ENCODE data around the gene SYNPO2.

SYNPO2 gene

DNA sequence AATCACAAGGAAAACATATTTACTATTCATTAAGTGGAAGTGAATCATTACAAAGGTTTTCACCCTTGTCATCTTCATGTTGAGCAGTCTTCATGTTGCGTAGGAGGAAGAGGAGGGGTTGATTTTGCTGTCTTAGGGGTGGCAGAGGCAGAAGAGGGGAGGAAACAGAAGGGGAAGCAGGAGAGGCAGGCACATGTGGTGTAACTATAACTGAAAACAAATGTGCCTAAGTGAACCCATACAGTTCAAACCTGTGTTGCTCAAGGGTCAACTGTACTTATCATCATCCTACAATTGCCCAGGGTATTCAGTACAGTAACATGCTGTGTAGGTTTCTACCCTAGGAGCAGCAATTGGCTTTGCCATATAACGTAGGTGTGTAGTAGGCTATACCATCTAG is 47.2 kb downstream of the SYNPO2 start:
- no peak for DNase-seq (ENCODE audit: low read depth in 1 of 2, low spot score in 1 of 2)

DNA sequence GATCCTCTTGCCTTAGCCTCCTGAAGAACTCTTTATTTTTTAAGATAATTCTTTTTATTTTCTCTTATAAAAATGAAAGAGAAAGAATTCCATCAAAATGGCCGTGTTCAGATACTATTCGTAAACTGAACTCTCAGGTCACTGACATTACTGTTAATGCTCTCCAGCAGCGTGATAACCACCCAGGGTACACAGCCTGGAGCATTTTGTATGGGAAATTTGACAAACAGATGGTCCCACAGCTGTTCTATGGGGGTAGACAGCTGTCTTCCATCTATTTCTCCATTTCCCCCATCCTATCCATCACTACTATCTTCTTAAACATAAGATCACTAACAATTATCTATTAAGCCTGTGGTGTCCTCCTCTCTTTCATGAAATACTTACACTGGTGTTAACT is 47.8 kb downstream of the SYNPO2 start:
- no peak for DNase-seq (ENCODE audit: low read depth in 1 of 2, low spot score in 1 of 2)

DNA sequence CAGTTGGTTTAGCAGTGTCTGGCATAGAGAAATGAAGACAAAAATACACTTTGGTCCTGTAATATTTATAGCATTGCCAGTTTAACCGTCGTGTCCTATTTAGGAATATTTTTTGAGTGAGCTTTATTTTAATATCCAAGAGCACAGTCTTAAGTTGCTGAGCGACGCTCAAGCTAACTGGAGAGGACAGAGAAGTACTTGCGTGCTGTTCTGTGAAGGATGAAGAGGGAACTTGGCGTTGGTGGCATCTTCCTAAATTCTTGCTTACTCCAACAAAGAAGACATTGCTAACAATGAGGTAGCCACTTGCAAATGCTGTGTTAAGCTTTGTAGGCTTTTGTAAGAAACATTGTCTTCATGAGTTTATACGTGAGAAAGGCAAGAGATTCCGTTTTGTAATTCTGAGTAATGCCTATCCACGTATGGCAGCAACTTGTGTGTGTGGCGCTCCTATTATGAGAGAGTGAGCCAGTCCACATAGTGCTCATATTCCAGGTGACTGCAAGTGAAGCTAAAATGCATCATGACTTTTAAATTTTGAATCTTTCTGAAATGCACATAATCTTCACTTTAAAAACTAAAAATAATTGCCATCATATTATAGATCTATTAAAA is 50.6 kb downstream of the SYNPO2 start:
- DNase-seq (ENCODE audit: low read depth in 1 of 2, low spot score in 1 of 2): no peak

DNA sequence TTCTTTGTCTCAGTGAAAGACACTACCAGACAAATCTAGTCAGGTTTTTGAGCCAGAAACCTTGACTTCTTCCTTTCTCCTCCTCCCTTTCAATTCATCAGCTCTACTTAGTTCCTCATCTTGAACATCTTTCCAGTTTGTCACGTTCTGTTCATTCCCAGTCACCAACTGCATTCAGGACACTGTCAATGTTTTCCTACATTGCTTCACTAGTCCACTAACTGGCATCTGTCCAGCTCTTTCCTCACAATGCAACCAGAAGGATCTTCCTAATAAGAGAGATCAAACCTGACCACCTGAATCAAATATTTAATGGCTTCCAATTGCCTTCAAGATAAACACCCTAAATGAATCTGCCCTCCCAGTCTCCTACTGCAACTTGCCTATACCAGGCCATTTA is 52.5 kb downstream of the SYNPO2 start:
- no peak for DNase-seq (ENCODE audit: low read depth in 1 of 2, low spot score in 1 of 2)

DNA sequence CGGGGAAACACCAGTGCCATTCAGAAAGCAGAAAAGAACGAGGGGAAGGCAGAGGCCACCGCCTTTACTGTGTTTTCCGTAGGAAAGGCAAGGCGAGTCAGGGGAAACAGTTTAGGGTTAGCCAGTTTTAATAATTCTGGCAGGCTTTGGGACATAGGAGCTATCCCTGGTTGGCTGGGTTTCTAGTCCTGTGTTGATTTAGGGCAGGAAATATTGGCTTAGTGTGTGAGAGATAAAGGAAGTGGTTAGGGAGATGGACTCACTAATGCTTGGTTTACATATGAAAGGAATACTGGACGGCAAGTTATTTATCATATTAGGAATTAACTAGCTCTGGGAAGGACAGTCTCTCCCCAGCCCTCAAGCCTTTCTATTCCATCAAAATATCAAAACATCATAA is 53.1 kb downstream of the SYNPO2 start:
- no peak for DNase-seq (ENCODE audit: low read depth in 1 of 2, low spot score in 1 of 2)

DNA sequence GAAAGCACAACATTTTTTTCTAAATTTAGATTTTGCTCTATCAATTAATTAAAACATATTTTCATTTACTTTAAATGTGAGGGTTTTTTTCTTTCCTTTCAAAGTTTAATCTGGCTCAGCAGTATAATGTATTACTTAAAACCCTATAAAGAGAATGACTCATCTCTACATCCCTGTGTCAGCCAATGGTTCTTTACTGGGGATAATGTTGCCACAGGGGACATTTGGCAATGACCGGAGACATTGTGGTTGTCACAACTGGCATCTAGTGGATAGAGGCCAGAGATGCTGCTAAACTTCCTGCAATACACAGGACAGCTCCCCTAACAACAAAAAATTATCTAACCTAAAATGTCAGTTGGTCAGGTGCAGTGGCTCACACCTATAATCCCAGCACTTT is 53.8 kb downstream of the SYNPO2 start:
- no peak for DNase-seq (ENCODE audit: low read depth in 1 of 2, low spot score in 1 of 2)

DNA sequence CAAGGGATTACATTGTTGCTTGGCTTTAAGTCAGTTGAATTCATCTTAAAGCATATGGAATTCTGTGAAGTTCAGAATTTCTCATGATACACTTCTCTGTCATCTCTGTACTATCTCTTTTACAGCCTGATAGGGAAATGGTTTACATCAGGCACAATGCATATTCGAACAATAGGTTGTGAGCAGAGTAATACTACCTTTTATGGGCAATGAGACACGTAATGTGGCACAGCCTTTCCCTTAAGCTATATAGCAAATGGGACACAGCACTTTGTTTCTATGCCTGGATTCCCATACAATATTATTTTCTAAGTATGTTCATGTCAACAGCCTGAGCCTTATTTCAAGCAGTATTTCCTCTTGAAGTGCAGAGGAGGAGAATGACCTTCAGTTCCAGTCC is 58.4 kb downstream of the SYNPO2 start:
- no peak for DNase-seq (ENCODE audit: low read depth in 1 of 2, low spot score in 1 of 2)

DNA sequence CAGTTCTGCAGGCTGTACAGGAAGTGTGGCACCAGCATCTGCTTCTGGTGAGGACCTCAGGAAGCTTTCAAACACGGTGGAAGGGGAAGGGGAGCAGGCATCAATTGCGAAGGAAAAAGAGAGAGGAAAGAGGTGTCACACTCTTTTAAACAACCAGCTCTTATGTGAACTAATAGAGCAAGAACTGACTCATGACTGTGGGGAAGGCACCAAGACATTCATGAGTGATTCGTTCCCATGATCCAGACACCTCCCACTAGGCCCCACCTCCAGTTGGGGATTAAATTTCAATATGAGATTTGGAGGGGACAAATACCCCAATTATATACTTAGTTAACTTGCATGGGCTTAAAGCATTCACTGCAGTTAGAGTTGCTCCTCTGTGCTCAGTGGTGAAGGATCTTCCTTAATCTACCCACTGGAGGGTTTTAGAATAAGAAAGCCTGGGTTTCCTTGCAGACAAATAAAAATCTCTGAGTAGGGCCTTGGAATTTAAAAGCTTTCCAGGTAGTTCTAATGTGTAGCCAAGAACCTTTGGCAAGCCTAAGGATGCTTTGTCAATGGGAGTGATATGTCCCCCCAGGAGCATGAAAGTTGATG is 60.0 kb downstream of the SYNPO2 start:
- no peak for DNase-seq (ENCODE audit: low read depth in 1 of 2, low spot score in 1 of 2)

DNA sequence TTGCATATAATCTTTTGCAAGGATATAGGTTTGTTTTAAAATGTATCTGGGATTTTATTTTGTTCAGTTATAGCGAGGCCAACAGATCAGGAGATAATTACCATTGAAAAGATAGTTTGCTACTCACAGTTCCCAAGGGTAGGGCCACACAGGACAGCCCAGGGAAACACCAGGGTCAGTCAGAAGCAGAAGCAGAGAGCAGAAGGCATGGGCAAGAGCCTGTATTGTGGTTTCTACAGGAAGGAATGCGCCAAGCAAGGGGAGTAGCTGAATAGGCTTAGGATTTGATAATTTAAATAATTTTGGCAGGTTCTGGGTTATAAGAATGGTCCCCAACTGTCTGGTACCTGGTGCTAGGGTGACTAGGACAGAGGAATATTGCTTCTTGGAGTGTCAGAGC is 61.6 kb downstream of the SYNPO2 start:
- no peak for DNase-seq (ENCODE audit: low read depth in 1 of 2, low spot score in 1 of 2)

DNA sequence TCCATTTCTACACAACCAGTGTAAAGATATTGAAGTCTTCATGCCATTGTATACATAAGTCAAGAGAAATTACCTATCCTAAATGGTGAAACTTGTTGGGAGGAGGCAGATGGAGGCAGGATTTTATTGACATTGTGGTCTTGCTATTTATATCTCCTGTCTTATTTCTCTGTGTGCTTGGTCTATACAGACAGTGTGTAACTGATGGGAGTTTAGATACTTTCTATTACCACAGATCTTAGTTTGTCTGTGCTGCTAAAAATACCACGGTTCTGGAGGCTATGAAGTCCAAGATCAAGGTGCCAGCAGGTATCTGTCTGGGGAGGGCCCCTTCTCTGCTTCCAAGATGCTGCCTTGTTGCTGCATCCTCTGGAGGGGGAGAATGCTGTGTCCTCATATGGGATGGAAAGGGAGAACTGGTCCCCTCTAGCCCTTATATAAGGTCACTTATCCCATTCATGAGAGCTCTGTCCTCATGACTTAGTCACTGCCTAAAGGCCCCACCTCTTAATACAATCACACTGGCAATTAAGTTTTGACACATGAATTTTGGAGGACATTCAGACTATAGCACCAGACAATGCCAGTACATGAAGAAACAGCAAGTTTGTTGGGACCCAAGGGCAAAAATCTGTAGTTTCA is 62.4 kb downstream of the SYNPO2 start:
- no peak for DNase-seq (ENCODE audit: low read depth in 1 of 2, low spot score in 1 of 2)

DNA sequence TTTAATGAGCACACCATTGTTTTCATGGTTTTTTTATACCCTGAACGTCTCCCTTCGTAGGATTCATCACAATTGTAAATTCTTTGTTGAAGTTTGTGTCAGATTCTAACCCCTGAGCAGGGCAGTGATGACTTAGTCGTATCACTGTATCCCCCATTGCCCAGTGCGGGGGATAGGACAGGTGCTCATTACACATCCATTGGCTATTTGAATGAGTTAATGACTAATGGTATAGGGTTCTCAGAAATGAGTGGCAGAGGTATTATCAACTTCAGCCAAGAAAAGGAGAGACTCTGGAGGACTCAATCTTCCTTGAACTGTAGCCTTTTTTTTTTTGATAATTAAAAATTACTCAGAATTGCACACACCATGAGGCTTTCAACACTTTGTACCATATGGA is 64.6 kb downstream of the SYNPO2 start:
- no peak for DNase-seq (ENCODE audit: low read depth in 1 of 2, low spot score in 1 of 2)

DNA sequence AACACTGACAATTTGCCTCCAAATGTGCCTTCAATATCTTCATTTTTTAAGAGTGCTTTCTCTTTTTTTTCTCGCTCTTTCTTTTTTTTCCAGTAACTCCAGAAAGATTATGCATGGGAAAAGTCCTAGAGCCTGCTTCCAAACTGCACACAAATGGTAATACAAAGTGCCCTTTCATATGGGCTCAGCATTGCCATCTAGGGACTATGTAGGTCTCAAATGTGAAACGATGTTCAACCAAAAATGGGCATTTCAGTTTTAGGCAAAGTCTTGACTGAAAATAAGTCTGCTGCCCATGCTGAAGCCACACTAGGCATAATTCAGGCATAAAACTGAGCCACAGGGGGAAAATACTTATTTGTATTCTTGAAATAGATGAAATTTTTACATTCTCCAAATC is 65.6 kb downstream of the SYNPO2 start:
- DNase-seq (ENCODE audit: low read depth in 1 of 2, low spot score in 1 of 2): no peak

DNA sequence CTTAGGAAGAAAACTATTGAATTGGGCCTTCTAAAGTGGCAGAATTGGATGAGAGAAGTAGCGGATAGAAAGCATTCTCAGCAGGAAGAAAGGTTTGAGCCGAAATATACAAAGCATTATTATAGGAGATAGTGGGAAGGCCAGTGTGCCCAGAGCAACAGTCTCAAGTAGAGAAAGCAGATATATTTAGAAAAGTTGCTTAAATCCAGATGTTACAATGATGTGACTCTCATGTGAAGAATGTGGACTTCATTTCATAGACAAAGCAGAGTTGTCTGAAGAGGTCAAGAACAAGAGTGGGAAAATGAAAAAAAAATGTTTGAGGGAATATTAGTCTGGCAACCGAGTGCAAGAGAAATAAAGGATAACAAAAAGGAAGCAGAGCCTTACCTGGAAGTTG is 66.9 kb downstream of the SYNPO2 start:
- no peak for DNase-seq (ENCODE audit: low read depth in 1 of 2, low spot score in 1 of 2)

DNA sequence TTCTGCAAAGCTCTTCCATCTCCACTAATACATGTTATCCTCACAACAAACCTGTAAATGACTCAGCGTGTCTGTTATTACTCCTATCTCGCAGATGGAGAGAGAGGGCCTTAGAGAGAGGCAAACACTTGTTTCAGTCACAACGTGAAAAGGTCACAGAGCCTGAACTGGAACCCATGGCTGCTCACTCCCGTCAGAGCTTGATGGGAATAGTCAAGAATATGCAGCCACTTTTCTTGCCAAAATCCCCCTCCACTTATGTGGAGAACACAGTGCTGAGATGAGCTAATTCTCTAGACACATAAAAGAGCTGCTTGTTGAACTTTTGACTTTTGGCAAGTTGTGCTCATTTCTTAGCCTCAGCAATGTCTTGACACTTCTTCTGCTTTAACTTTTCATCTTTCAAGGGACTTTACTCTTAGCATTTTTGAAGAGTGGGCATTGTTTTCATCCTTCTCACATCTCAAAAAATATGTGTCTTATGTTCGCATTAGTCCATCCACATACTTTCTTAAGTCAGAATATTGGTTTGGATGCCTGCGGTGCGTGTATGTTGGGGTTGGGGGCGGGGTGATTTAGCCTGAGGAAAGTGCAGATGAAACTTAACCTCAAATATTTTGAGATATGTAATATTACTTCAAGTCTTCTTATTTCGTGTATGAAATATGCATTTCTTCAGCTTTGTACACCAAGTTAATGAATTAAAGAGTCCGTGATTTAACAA is 69.2 kb downstream of the SYNPO2 start:
- DNase-seq (ENCODE audit: low read depth in 1 of 2, low spot score in 1 of 2): no peak

DNA sequence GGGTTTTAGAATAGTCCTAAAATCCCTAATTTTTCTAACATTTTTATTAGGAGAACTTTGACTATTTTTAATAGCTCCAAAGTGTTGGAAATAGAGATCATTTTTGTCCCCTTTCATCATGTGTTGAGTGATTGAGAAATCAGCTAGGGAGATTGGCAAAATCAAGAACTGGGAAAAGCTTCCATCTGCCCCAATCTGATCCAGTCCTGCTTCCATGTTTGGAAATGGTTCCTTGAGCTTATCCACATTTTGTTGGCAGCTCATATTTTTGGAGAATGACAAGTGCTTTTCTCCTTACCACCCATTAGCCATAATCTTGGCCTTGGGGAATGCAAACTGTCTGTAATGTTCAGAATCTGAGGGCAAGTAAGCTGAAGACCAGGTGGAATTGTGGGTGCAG is 73.9 kb downstream of the SYNPO2 start:
- no peak for DNase-seq (ENCODE audit: low read depth in 1 of 2, low spot score in 1 of 2)

DNA sequence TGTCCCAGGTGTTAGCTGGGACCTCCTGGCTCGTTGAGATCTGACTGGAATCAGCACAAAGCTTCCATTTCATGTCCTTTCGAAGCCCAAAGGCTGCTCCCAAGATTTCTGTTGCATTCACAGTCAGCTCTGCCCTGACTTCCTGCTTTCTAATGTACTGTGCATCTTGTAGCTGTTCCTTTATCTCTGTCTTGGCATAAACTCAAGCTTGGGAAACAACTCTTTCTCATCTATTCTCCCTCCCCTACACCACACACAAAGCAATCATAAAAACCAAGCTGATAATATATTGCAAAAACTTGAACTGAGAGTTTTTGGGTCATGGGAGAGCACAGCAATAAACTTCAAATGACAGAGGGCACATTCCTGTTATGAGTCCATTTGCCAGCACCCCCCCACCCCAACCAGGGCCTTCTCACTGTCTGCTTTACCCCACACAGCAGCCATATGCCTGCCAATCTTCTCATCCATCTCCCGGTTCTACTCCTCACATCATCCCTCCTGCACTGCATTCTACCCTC is 76.3 kb downstream of the SYNPO2 start:
- no peak for DNase-seq (ENCODE audit: low read depth in 1 of 2, low spot score in 1 of 2)

DNA sequence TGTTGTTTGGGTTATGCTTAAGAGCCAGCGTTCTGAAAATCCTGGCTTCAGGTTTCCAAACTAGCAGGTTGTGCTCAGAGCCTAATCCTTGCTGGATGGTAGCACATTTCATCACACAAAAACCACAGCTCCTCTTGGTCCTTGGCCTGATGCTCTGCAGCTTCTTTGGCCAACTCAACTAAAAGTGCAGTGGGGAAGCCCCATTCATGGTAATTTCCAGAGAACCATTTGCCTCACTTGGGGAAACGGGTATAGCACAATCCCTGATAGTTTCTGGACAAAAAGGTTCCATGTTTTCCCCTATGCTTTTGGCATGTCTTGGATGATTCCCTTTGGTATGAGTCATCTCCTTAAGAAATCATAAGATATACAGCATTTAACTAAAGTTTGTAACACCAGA is 78.7 kb downstream of the SYNPO2 start:
- DNase-seq (ENCODE audit: low read depth in 1 of 2, low spot score in 1 of 2): no peak

DNA sequence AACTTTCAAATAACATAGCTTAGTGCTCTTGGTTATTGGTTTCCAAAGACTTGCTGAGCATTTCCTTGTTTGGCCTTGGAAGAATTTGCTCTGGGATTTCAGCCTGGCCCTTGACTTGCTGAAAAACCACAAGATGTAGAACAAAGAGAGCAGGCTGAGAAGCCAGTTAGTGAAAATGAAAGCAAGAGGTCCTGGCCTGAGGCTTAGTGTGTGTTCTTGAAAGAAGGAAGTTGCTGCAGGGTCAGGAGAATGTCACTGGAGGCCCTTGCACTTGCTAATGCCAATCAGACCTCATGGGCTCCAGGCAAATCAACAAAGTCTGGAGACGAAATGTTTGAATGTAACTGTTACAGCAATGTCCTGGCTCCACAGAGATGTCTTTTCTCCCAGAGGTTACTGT is 79.4 kb downstream of the SYNPO2 start:
- DNase-seq (ENCODE audit: low read depth in 1 of 2, low spot score in 1 of 2): no peak

DNA sequence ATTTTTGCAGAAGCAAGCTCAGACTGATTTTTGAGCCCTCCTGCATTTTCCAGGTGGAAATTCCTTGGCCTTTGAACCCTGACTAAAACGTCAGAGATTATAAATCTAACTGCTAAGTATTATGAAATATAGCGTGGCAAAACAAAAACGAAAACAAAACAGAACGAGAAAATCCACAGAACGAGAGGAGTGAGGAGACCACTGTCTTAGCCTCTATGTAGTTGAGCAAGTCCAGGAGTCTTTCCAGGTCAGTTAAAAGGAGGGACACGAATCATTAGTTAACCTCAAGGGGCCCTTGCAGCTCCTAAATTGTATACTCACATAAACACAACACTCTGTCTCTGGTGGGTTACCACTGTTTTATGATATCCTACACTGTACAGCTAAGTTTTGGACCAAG is 80.2 kb downstream of the SYNPO2 start:
- DNase-seq (ENCODE audit: low read depth in 1 of 2, low spot score in 1 of 2): no peak

DNA sequence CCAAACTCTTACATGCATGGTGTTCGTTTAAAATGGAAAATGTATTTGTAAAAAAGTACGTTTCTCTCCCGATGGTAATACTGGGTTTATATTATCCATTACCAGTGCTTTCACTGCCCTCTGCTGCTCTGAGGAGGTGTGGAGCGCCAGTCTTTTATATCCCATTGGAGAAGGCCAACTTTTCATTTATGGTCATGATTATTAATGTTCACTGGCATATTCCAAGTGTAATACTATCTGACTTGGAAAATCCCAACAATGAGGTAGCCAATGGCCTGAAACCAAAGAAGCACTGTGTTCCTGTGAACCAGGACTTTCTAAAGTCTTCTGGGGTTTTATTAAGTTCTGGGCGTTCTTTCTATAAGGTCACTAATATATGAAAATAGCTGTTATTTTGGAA is 80.7 kb downstream of the SYNPO2 start:
- no peak for DNase-seq (ENCODE audit: low read depth in 1 of 2, low spot score in 1 of 2)

DNA sequence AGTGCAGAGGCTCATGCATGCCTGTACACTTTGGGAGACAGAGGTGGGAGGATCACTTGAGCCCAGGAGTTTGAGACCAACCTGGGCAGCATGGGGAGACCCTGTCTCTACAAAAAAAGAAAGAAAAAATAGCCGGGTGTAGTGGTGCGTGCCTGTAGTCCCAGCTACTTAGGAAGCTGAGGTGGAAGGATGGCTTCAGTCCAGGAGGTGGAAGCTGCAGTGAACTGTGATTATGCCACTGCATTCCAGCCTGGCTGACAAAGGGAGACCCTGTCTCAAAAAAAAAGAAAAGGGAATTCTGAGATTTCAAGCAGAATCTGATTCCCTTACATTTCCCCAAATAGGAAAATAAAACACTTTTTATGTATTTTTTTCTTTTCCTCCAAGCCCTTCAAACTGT is 83.5 kb downstream of the SYNPO2 start:
- no peak for DNase-seq (ENCODE audit: low read depth in 1 of 2, low spot score in 1 of 2)

DNA sequence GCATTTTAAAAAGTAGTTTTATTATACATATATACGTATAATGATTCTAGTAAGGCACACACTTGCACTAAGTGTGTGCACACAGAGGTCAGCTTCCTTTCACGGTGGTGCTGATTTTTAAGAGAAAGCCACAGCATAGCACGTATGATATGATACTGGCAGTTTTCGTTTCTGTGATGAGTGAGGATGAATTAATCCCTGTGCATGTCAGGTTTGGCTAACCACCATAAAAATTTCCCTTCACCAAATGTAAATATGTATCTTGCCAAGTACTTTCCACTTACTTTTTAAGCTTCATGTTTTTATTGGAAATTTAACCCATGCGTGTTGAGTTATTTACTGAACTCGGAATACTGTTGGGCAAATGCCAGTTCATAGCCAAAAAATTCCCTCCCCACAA is 84.6 kb downstream of the SYNPO2 start:
- DNase-seq (ENCODE audit: low read depth in 1 of 2, low spot score in 1 of 2): no peak
